Measurements from ENCODE around the gene POLR1B. TPM values are rescaled to one million over a fixed set of nuclear protein-coding genes. Genes with fewer than 3 reads are reported as not detected.
"Not testable (repeated sequence)": the region's sequence is repeated elsewhere in the genome, so short reads cannot be mapped to it uniquely, and the experiment has no call there.

Gene POLR1B
- total RNA-seq, 2 experiments from 2014 or later: 34.3 to 38.1 TPM

DNA sequence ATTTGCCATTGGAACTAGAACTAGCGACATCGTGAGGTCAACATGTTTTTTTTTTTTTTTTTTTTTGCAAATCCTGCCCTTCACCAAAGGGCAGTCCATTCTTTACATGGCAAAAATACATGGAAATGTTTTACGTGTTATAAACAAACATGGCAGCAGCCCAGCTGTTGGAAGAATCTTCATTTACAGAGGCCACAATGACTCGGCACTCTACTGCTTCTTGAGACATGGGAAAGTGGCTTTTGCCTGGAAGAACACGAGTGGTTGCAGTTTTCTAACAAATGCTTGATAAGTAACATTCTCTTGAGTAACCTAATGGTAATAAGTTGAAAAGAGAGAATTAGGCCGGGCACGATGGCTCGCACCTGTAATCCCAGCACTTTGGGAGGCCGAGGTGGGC is 22.8 kb upstream of the POLR1B start:
- ATAC-seq: no peak
- Mint-ChIP-seq H3K27ac (no peak overlapping the region), H3K4me1 (ENCODE audit: low read depth) (no peaks in the 10 kb centered on the region), H3K9me3 (ENCODE audit: insufficient read depth) (no peaks in the 10 kb centered on the region), H3K36me3 (ENCODE audit: low read depth) (peaks cover 65% of the 10 kb centered on the region), H3K4me3 (no peak overlapping the region), H3K27me3 (ENCODE audit: low read depth) (no peaks in the 10 kb centered on the region)
- CTCF ChIA-PET: no interaction called here
- DNase-seq: no peak
- POLR2A ChIA-PET: no interaction called here

- Mint-ChIP-seq H3K4me3 (no peak overlapping the region), H3K4me1 (ENCODE audit: low read depth) (no peaks in the 10 kb centered on the region), H3K9me3 (ENCODE audit: insufficient read depth) (no peaks in the 10 kb centered on the region), H3K27ac (peak overlapping the region; percentile 51), H3K36me3 (ENCODE audit: low read depth) (peaks cover 60% of the 10 kb centered on the region), H3K27me3 (ENCODE audit: low read depth) (no peaks in the 10 kb centered on the region)
- ChIA-PET POLR2A (interaction anchor here (0.7 kb wide), 1 partner anchor 23 kb away, joined by 3 read pairs; no protein-coding TSS in a partner anchor), CTCF (no interaction called here)
- ATAC-seq (no peak), DNase-seq (no peak)
Measured at GRCh38 chr2:112520234-112520783, 22.0 kb upstream of the POLR1B start.

DNA sequence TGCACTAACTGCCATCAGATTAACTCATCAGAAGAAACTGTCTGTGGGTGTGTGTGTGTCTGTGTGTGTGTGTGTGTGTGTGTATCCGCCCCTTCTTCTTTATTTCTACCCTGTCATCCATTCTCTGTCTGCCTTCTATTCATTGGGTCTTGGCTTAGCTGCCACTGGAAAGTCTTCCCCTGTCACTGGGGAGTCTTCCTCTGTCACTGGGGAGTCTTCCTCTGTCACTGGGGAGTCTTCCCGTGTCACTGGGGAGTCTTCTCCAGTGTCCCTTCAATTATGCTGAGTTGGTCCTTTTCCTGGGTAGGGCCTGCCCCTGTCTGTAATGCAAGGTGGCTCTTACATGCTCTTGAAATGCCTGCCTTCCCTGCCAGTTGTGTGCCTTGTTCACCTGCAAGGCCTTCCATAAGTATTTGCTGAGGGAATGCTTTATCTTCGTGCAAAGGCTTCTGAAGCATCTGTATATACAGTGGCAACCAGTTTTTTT is 18.9 kb upstream of the POLR1B start:
- H3K36me3 Mint-ChIP-seq (ENCODE audit: low read depth): peaks cover 59% of the 10 kb centered on the region
- CTCF ChIA-PET: no interaction called here
- POLR2A ChIA-PET: interaction anchor here (0.7 kb wide), 1 partner anchor 474 kb away, joined by 3 read pairs; no protein-coding TSS in a partner anchor

GRCh38 chr2:112524276-112524675 is 18.0 kb upstream of the POLR1B start:
- H3K4me1 Mint-ChIP-seq (ENCODE audit: low read depth); CTCF ChIA-PET; H3K27me3 Mint-ChIP-seq (ENCODE audit: low read depth); DNase-seq; H3K27ac Mint-ChIP-seq; POLR2A ChIA-PET; H3K4me3 Mint-ChIP-seq; ATAC-seq; H3K9me3 Mint-ChIP-seq (ENCODE audit: insufficient read depth): not testable (repeated sequence)
- H3K36me3 Mint-ChIP-seq (ENCODE audit: low read depth): peaks cover 60% of the 10 kb centered on the region

More for the DNA sequence above, 18.9 kb upstream of the POLR1B start:
- Mint-ChIP-seq H3K4me1 (ENCODE audit: low read depth) (no peaks in the 10 kb centered on the region), H3K27ac (no peak overlapping the region), H3K4me3 (no peak overlapping the region), H3K27me3 (ENCODE audit: low read depth) (no peaks in the 10 kb centered on the region), H3K9me3 (ENCODE audit: insufficient read depth) (no peaks in the 10 kb centered on the region)
- DNase-seq (no peak), ATAC-seq (no peak)

DNA sequence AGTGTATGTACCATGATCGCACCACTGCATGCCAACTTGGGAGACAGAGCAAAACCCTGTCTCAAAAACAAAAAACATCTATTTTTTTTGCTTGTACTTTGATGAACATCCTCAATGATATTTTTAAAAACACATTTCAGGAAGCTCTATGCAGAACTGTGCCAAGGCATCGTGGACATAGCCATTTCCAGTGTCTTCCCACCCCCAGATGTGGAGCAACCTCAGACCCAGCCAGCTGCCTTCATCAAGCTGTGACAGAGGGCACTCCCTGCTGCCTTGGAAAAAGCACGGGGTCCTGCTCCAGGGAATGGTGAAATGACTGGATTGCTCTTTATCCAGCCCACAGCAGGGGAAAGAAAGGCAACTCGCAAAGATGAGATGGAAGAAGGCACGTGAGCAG is 13.7 kb upstream of the POLR1B start:
- ChIA-PET POLR2A (no interaction called here), CTCF (no interaction called here)
- H3K9me3 Mint-ChIP-seq (ENCODE audit: insufficient read depth): no peaks in the 10 kb centered on the region
- H3K4me1 Mint-ChIP-seq (ENCODE audit: low read depth): no peaks in the 10 kb centered on the region
- no peaks in the 10 kb centered on the region for H3K27me3 Mint-ChIP-seq (ENCODE audit: low read depth)
- no peak overlapping the region for H3K27ac Mint-ChIP-seq
- no peak for DNase-seq
- peaks cover 44% of the 10 kb centered on the region for H3K36me3 Mint-ChIP-seq (ENCODE audit: low read depth)
- no peak overlapping the region for H3K4me3 Mint-ChIP-seq
- no peak for ATAC-seq

DNA sequence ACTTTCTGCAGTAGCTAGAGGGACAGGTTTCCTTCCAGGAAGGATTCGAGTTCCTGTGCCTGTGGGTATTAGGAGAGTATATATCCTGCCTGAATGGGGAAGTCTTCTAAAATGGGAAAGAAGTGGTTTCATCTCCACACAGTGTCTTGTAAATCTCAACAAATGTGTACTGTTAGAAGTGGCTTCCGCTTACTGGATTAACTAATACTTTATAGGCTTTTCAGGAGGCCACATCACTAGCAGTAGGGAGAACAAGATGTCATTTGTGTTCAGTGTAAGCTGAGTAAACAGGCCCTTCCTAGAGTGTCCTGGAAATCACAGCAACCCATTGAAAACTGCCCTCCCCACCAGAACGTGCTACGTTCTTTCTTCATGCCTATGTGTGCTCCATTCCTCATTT is 12.5 kb upstream of the POLR1B start:
- POLR2A ChIA-PET: no interaction called here
- Mint-ChIP-seq H3K27ac (no peak overlapping the region), H3K36me3 (ENCODE audit: low read depth) (peaks cover 39% of the 10 kb centered on the region), H3K9me3 (ENCODE audit: insufficient read depth) (no peaks in the 10 kb centered on the region), H3K27me3 (ENCODE audit: low read depth) (no peaks in the 10 kb centered on the region), H3K4me3 (no peak overlapping the region), H3K4me1 (ENCODE audit: low read depth) (no peaks in the 10 kb centered on the region)
- no peak for DNase-seq
- ATAC-seq: no peak
- CTCF ChIA-PET: interaction anchor here (0.9 kb wide), 1 partner anchor 27 kb away, joined by 5 read pairs; no protein-coding TSS in a partner anchor

DNA sequence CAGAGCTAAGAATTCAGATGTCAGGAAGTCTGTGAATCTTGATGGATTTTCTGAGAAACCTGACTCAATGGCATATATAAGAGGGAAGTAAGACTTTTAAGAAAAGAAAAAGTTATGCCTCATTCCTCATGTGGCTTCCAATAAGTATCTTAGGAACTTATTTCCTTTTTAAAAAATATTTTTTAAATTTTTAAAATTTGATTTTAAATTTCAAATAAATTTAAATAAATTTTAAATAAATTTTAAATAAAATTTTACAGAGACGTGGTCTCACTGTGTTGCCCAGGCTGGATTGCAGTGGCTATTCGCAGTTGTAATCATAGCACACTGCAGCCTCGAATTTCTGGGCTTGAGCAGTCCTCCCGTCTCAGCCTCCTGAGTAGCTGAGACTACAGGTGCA is 11.5 kb upstream of the POLR1B start:
- no peaks in the 10 kb centered on the region for H3K27me3 Mint-ChIP-seq (ENCODE audit: low read depth)
- DNase-seq: no peak
- CTCF ChIA-PET: no interaction called here

DNA sequence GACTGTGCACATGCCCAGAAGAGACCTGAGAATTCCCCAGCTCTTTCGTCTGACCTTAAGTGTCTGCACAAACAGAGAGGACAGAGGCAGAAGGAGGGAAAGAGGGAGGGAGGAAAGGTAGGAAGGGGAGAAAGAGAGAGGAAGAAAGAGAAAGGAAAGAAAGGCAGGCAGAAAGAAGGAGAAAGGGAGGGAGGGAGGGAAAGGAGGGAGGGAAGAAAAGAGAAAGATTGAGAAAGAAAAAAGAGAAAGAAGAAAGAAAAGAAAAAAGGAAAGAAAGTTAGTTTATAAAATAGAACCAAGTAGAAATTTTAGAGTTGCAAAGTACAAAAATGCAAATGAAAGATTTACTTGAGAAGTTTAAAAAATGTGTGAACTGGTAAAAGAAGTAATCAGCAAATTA is 7.4 kb upstream of the POLR1B start:
- H3K36me3 Mint-ChIP-seq (ENCODE audit: low read depth): peaks cover 22% of the 10 kb centered on the region
- ATAC-seq: no peak
- POLR2A ChIA-PET: no interaction called here
- no peaks in the 10 kb centered on the region for H3K9me3 Mint-ChIP-seq (ENCODE audit: insufficient read depth)
- H3K4me1 Mint-ChIP-seq (ENCODE audit: low read depth): no peaks in the 10 kb centered on the region
- CTCF ChIA-PET: interaction anchor here (1.3 kb wide), 1 partner anchor 11 kb away, joined by 3 read pairs; no protein-coding TSS in a partner anchor
- no peak for DNase-seq
- no peak overlapping the region for H3K4me3 Mint-ChIP-seq
- H3K27me3 Mint-ChIP-seq (ENCODE audit: low read depth): no peaks in the 10 kb centered on the region
- H3K27ac Mint-ChIP-seq: no peak overlapping the region

More for the DNA sequence above, 11.5 kb upstream of the POLR1B start:
- Mint-ChIP-seq H3K4me1 (ENCODE audit: low read depth) (no peaks in the 10 kb centered on the region), H3K27ac (no peak overlapping the region), H3K9me3 (ENCODE audit: insufficient read depth) (no peaks in the 10 kb centered on the region), H3K4me3 (no peak overlapping the region), H3K36me3 (ENCODE audit: low read depth) (peaks cover 35% of the 10 kb centered on the region)
- no peak for ATAC-seq
- POLR2A ChIA-PET: no interaction called here

- Mint-ChIP-seq H3K36me3 (ENCODE audit: low read depth) (peaks cover 17% of the 10 kb centered on the region), H3K4me1 (ENCODE audit: low read depth) (peaks cover 12% of the 10 kb centered on the region)
- H3K9me3 Mint-ChIP-seq (ENCODE audit: insufficient read depth); H3K4me3 Mint-ChIP-seq; H3K27ac Mint-ChIP-seq; DNase-seq; ATAC-seq; H3K27me3 Mint-ChIP-seq (ENCODE audit: low read depth); POLR2A ChIA-PET: not testable (repeated sequence)
- CTCF ChIA-PET: interaction anchor here (1.6 kb wide), 1 partner anchor 56 kb away, joined by 5 read pairs; no protein-coding TSS in a partner anchor
Measured at GRCh38 chr2:112536665-112537064, 5.6 kb upstream of the POLR1B start.

- DNase-seq: no peak
- H3K9me3 Mint-ChIP-seq (ENCODE audit: insufficient read depth): no peaks in the 10 kb centered on the region
- ChIA-PET CTCF (interaction anchor here (1.2 kb wide), 1 partner anchor 46 kb away, joined by 3 read pairs; no protein-coding TSS in a partner anchor), POLR2A (no interaction called here)
- ATAC-seq: no peak
- no peak overlapping the region for H3K4me3 Mint-ChIP-seq
- no peak overlapping the region for H3K27ac Mint-ChIP-seq
- no peaks in the 10 kb centered on the region for H3K27me3 Mint-ChIP-seq (ENCODE audit: low read depth)
- peaks cover 12% of the 10 kb centered on the region for H3K4me1 Mint-ChIP-seq (ENCODE audit: low read depth)
- H3K36me3 Mint-ChIP-seq (ENCODE audit: low read depth): peaks cover 4% of the 10 kb centered on the region
Measured at GRCh38 chr2:112539306-112539705, 3.0 kb upstream of the POLR1B start.

- ChIA-PET CTCF (interaction anchor here (0.8 to 1.4 kb wide), 2 partner anchors 43 to 60 kb away, joined by 3 to 4 read pairs; no protein-coding TSS in a partner anchor), POLR2A (no interaction called here)
- peaks cover 4% of the 10 kb centered on the region for H3K36me3 Mint-ChIP-seq (ENCODE audit: low read depth)
Measured at GRCh38 chr2:112540906-112541305, 1.4 kb upstream of the POLR1B start.

GRCh38 chr2:112541315-112542122 is 746 bp upstream of the POLR1B start:
- peak; percentile 80 for ATAC-seq
- H3K27me3 Mint-ChIP-seq (ENCODE audit: low read depth): no peaks in the 10 kb centered on the region
- peaks cover 7% of the 10 kb centered on the region for H3K36me3 Mint-ChIP-seq (ENCODE audit: low read depth)
- H3K27ac Mint-ChIP-seq: no peak overlapping the region
- ChIA-PET POLR2A (interaction anchor here (1.5 kb wide), 1 partner anchor 44 kb away, joined by 3 read pairs; no protein-coding TSS in a partner anchor), CTCF (interaction anchor here (0.8 to 1.4 kb wide), 3 partner anchors 10 to 61 kb away, joined by 3 to 6 read pairs (median 4); no protein-coding TSS in a partner anchor)
- H3K4me3 Mint-ChIP-seq: no peak overlapping the region
- H3K9me3 Mint-ChIP-seq (ENCODE audit: insufficient read depth): no peaks in the 10 kb centered on the region
- peaks cover 19% of the 10 kb centered on the region for H3K4me1 Mint-ChIP-seq (ENCODE audit: low read depth)
- DNase-seq: peak; percentile 80

More at GRCh38 chr2:112540906-112541305, 1.4 kb upstream of the POLR1B start:
- Mint-ChIP-seq H3K9me3 (ENCODE audit: insufficient read depth) (no peaks in the 10 kb centered on the region), H3K27ac (no peak overlapping the region), H3K27me3 (ENCODE audit: low read depth) (no peaks in the 10 kb centered on the region), H3K4me3 (no peak overlapping the region), H3K4me1 (ENCODE audit: low read depth) (peaks cover 19% of the 10 kb centered on the region)
- DNase-seq (no peak), ATAC-seq (no peak)
